Measurements from ENCODE around the gene XKR3.

DNA sequence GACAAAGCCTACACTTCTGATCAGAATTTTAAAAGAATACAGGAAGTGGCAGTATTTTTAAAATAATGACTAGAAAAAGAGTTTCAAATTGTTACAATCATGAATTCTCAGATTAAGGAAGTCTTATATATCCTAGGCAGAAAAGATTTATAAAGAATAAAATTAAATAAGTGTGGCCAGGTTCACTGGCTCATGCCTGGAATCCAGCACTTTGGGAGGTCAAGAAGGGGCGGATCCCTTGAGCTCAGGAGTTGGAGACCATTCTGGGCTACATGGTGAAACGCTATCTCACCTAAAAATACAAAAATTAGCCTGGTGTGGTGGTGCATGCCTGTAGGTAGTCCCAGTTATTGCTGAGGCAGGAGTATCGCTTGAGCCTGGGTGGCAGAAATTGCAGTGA is 24.1 kb downstream of the XKR3 start:
- TF ChIP-seq, protein P1, sequence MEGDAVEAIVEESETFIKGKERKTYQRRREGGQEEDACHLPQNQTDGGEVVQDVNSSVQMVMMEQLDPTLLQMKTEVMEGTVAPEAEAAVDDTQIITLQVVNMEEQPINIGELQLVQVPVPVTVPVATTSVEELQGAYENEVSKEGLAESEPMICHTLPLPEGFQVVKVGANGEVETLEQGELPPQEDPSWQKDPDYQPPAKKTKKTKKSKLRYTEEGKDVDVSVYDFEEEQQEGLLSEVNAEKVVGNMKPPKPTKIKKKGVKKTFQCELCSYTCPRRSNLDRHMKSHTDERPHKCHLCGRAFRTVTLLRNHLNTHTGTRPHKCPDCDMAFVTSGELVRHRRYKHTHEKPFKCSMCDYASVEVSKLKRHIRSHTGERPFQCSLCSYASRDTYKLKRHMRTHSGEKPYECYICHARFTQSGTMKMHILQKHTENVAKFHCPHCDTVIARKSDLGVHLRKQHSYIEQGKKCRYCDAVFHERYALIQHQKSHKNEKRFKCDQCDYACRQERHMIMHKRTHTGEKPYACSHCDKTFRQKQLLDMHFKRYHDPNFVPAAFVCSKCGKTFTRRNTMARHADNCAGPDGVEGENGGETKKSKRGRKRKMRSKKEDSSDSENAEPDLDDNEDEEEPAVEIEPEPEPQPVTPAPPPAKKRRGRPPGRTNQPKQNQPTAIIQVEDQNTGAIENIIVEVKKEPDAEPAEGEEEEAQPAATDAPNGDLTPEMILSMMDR (IDR thresholded peaks at IDR 0.05) = no peak
- no peak for TF ChIP-seq POLR2A (IDR thresholded peaks at IDR 0.05)
